ENCODE results near the gene ADGRL3. TPM values are rescaled to one million over a fixed set of nuclear protein-coding genes. Genes with fewer than 3 reads are reported as not detected.

Gene ADGRL3
- total RNA-seq, 1 donor from 2014 or later = 5.9 TPM

GRCh38 chr4:61531188-61531587, 331.1 kb downstream of the ADGRL3 start:
- DNase-seq (ENCODE audit: low spot score) = no peak

DNA sequence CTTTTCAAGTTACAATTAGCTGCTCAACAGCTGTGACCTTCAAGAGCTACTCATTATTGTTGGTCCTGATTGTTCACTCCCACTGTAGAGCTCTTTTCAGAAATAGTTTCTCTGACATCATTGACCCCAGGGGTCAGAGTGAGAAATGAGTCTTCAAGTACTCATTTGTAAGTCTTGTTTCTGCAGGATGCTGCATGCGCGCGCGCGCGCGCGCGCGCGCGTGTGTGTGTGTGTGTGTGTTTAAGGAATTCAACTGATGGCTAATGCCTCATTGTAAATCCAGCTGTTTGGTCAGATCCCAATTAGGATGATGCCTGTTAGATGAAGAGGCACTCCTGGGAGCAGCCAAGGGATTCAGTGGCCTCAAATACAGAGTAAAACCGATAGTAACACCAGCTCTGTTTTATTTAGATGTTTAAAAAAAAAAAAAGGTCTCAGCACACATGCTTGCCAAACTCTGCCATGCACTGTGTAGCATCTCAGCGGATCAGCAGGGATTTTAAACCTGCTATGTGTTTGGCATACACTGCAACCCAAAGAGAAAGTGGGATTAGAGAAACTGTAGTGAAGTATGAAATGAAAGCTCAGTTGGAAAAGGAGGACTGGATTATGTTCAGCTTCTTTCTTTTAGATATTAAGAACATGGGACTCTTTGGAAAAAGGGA, 332.3 kb downstream of the ADGRL3 start:
- no peak for DNase-seq (ENCODE audit: low spot score)

DNA sequence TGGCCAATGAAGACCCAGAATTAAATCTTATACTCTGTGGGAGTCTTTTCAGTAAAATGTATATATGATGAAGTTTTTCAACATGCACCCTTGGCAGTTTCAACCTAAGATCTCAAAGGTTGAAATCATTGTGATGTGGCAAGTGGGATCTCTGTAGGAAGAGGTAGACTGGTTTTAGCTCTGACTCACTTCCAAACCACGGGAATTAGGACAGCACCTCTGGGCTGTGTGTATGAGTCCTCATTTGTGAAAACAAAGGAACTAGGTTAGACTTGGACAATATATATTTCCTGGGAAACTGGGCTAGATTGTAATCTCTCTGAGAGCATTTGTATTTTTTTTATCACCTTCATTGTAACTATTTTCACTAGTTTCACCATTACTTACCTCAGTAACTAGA, 333.0 kb downstream of the ADGRL3 start:
- DNase-seq (ENCODE audit: low spot score) = no peak

DNA sequence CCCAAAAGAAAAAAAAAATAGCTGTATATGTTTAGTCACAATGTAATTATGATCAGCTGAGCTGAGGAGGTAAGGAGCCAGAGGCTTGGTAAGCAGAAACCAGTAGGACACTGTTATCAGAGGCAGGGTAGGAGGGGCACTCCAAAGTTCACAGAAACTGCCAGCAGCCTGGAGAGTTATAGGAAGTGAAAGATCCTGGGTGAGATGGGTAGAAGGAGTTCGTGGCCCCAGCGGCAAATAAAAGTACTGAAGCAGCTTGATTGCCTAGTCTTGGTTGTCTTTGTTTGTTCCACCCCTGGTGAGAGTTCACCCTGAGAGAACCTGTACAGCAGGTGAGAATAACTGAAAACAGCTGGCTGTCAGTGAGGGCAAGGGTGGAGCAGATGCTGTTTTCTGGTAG, 340.8 kb downstream of the ADGRL3 start:
- no peak for DNase-seq (ENCODE audit: low spot score)

- no peak for DNase-seq (ENCODE audit: low spot score)
These were observed 341.3 kb downstream of the ADGRL3 start for GRCh38 chr4:61541459-61541858.

GRCh38 chr4:61543976-61544375, 343.9 kb downstream of the ADGRL3 start:
- no peak for DNase-seq (ENCODE audit: low spot score)

GRCh38 chr4:61545902-61546480, 345.9 kb downstream of the ADGRL3 start:
- DNase-seq (ENCODE audit: low spot score) = no peak

GRCh38 chr4:61549336-61549735, 349.2 kb downstream of the ADGRL3 start:
- no peak for DNase-seq (ENCODE audit: low spot score)

GRCh38 chr4:61553557-61554125, 353.5 kb downstream of the ADGRL3 start:
- DNase-seq (ENCODE audit: low spot score) = no peak

- DNase-seq (ENCODE audit: low spot score) = no peak
These were observed 355.7 kb downstream of the ADGRL3 start for GRCh38 chr4:61555789-61556188.

GRCh38 chr4:61556277-61556676, 356.2 kb downstream of the ADGRL3 start:
- no peak for DNase-seq (ENCODE audit: low spot score)

DNA sequence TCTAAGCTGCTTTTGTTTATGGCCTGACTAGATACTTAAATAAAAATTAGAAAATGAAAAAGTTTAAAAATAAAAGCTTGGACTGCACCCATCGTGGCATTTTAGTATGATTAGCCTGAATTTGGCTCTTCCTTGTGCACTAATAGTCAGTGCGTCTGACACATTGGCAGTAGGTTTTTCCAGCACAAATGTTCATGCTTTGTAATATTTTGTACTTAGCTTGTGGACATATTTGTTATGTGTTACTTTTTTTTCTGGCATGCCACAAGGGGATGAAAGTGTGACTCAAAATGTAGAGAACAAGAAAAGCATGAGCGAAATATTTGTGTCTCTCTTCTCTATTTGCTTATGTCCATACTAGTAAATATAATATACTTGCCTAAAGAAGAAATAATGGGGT, 359.3 kb downstream of the ADGRL3 start:
- DNase-seq (ENCODE audit: low spot score) = no peak

DNA sequence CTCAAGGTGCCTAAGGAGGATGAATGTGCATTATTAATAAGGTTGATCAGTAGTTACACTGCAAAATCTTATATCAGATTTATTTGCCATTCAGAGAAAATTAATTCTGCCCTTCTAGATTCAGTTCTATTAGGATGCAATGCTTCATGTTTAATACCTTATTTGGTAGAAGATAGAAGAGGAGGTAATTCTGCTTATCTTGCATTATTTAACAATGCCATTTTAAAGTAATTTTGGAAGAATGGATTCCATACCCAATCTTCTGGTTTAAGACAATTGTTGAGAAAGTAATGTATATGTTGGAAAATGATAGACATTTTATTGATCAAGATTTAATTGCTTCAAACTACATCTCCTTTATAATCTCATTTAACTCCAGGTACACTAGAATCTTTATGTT, 360.9 kb downstream of the ADGRL3 start:
- no peak for DNase-seq (ENCODE audit: low spot score)

DNA sequence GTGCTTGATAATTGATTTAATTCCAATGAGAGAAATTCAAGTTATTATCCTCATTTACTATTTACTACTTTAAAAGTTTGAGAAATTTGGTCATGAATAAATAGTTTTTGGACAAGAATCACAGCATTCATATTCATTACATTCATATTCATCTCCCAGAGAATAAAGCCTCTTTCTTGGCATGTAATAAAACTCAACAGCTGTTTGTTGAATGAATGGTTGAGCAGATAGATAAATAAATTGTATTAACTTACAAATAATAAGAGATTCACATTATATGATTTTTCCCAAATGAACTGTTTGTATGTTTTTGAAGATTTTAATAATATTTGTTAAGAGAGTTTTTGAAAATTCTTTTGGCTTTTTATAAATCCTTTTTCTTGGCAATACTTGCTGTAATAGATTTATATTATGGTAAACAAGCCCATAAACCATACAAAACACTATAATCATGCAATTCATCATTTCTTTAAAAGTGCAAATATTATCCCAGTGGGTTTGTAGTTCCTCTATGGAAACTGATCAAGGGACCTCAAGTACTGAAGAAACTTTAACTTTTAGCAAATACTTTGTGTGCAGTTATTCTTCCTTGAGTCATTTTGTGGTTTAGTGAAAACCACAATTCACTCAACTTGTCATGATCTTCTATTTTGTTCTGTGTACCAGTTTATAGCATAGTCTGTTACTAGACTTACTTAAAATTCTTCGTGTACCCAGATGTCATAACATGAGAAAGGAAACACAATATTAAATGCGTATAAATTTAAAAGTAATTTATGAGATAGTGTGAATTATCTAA, 371.8 kb downstream of the ADGRL3 start:
- DNase-seq (ENCODE audit: low spot score) = no peak

DNA sequence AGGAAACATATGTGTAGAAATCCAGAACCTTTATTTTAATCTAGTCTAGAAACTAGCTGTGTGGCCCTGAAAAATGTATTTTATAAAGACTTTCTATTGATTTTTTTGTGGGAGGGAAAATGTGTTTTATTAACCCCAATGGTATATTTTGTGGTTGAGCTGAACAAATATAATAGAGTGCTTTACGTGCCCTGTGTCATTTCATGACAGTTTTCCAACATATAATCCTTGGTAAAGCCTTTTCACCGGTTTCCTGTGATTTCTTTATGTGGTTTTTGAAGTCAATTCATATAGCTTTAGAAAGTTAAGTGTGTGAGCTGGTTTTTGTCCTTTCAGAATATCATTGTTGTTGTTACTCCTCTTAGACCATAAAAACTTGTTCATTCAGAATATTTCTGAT, 375.7 kb downstream of the ADGRL3 start:
- no peak for DNase-seq (ENCODE audit: low spot score)

GRCh38 chr4:61579786-61580185, 379.7 kb downstream of the ADGRL3 start:
- DNase-seq (ENCODE audit: low spot score) = no peak

DNA sequence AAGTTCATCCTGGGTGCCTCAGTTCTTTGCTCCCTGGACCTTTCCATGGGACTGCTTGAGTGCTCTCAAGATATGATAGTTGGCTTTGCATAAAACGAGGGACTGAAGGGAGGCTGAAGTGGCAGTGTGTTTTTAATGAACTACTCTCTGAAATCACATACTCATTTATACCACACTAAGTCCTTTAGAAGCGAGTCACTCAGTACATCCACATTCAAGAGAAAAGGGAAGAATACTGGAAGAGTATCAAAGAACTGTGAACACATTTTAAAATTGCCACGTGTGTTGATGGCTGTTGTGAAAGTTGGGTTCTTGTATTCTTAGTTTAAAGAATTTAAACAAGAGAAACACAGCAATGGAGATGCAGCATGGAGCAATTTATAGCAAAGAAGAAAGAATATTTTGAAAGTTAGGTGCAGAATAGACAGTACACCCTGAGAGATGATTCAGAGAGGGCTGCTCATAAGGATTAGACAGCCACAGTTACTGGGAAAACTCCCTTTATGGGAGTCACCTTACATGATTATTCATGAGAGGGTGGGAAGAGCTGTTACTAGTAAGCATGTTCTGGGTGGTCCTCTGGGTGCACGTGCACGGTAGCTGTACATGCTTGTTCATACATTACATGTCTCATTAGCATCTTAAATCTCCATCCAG, 380.7 kb downstream of the ADGRL3 start:
- DNase-seq (ENCODE audit: low spot score) = no peak

- DNase-seq (ENCODE audit: low spot score) = no peak
These were observed 383.6 kb downstream of the ADGRL3 start for GRCh38 chr4:61583696-61584095.

- DNase-seq (ENCODE audit: low spot score) = no peak
These were observed 388.7 kb downstream of the ADGRL3 start for GRCh38 chr4:61588621-61589402.

GRCh38 chr4:61590881-61591280, 390.8 kb downstream of the ADGRL3 start:
- no peak for DNase-seq (ENCODE audit: low spot score)
